Forelimb muscle (tissue), 1 donor: ENCODE results near the gene PMF1. TPM values are rescaled to one million over a fixed set of nuclear protein-coding genes. Genes with fewer than 3 reads are reported as not detected.
A peak's percentile ranks its signal among the peaks of the same experiment; 100 is the strongest.

Experiments used
- DNase-seq: peaks from one replicate; pipeline ENCODE4 v3.0.0-alpha.2; 2013; ENCODE audit warnings: low read depth
- polyA plus RNA-seq: library from polyadenylated mRNA; unstranded; fragments of 120-200 nt; gene quantifications from one replicate; pipeline ENCODE4 v1.2.1, GENCODE V29; 2013; ENCODE audit not compliant: insufficient read length

PMF1 gene
- polyA plus RNA-seq, 1 donor: 49.2 TPM

DNA sequence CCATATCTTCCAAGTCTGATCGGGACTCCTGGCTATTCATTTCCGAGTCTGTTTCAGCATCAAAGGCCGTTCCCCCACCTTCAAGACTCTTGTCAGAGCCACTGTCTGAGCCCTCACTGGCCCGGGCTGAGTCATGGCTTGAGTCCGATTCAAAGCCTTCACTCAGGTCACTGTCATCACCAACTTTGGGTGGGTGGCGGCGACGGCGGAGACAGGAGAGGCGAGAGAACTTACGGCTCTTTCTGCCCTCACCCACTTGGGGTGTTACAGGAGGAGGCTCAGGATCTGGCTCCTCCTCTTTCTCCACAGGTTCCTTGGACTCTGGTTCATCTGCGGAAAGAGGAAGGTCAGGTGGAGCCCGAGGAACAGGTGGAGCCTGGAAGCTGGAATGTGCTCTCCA lies 53.2 kb downstream of the PMF1 start:
- DNase-seq: no peak

- no peak for DNase-seq
Observed at GRCh38 chr1:156268336-156268735, 55.5 kb downstream of the PMF1 start.

GRCh38 chr1:156270314-156270713 lies 57.5 kb downstream of the PMF1 start:
- no peak for DNase-seq

DNA sequence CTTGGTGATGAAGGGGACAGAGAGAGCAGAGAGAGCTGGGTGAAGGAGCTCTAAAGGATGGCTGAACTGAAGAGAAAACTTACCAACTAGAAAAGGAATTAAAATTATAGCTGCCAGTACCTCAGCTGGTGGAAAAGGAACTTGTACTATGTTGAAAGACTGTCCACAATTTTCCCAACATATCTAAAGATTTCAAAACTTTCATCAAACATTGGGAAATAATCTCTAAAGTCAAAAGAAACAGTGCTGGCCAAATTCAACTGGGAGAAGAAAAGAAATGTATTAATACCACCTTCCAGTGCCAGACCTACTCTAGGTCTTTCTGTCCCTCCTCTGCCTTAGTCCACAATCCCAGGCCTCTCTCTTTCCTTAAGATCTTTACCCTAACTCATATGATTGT lies 63.7 kb downstream of the PMF1 start:
- no peak for DNase-seq

- no peak for DNase-seq
Observed at GRCh38 chr1:156276966-156277381, 64.2 kb downstream of the PMF1 start.

GRCh38 chr1:156279837-156280236 lies 67.0 kb downstream of the PMF1 start:
- no peak for DNase-seq

- DNase-seq: no peak
Observed at GRCh38 chr1:156281281-156281680, 68.5 kb downstream of the PMF1 start.

DNA sequence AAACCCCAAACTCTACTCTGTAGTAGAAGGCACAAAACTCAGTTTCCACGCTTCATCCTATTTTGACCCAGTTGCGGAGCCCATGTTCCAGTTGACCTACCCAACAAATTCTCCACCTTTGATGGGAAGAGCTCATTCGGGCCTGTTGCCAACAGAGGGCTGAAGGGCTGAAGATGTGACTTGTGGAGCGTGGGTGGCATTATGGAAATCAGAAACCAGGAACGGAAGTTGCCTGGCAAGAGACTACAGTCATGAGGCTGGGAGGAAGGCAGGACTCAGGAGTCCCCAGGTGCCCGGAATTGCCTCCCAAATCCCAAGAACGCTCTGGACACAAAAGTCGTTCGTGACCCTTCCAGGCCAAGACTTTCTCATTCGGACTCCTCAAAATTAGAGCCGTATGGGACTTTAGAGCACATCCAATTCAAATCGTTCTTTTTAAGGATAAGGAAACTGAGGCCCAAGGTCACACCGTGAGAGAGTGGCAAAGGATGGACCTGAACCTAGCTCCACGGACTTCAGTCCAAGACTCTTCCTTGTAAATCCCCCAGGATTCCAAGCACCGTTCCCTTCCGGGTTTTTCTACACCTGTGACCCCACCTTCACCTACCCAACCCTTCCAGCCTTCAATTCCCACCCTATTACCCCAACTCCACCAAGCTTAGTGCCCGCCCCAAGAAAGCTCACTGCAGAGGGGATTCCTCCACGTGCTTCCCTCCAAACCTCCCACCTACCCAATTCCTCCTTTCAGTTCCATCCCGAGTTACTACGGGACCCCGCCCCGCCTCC lies 69.1 kb downstream of the PMF1 start:
- DNase-seq: no peak

DNA sequence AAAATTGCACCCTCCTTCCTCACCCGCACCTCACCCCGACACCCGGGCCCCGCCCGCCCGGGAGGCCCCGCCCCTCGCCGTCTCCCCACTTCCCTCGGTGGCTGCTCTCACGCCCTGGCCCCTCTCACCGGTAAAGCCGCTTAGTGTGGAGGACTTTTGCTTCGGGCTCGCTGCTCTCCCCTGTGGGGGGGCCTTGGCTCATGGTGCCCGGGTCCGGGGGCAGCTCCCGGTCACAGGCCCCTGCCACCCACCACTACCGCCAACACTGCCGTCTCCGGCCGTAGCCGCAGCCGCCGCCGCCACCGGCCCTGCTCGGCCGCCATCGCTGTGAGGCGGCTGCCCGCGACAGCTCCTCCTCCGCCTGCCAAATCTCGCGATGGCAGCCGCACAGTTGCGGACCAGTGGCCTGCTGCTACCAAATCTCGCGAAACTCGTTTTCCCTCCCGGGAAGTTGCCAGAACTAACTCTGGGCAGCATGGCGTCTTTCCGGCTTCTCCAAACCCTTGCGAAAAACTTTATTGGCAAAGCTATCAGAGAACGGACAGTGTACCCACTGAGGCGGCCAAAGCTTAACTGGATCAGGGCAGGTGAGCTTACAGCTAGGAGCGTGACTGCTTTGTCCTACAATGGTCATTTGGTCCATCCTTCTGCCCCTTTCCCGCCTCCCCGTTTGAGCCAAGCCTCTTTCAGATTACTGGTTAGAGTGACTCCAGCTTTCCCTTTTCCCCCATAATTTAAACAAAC lies 69.8 kb downstream of the PMF1 start, which contains the start of gene SMG5:
SMG5 (minus strand) TSS at position 347 of the 744 bp plus-strand sequence; CDS start at position 202, 145 bp downstream.
- peak; percentile 99 for DNase-seq

DNA sequence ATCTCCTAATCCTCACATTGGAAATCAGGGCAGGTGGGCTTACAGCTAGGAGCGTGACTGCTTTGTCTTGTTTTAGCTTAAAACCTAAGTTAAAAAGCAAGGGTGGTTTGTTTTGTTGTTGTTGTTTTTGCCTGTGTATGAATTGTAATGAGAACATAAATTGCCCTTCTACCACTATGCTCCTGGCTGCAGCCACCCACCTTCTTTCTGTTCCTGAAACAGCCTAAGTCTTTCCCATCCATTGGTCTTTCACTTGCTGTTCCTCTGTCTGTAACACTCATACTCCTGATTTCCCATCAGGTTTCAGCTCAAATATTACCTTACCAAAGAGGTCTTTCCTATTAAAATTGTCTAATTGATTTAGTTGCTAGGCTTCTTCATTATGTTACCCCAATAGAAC lies 70.7 kb downstream of the PMF1 start:
- DNase-seq: no peak

DNA sequence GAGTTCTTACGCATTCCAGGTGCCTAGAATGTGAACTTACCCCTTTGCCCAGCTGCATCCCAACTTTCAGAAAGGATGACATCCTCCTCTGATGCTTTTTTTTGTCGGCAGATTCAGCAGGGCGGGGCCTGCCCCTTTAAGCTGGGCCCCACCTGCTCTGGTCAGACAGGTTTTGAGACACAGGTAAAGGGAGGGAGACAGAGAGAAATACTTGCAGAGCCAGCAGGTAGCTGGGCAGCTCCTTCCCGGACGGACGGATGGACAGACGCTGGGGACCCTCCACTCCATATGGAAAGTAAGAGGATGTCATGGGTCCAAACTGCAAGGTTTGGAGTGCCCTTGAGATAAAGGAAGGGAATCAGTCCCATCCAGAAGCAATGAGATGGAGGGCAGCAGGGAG lies 71.3 kb downstream of the PMF1 start, which contains the start of gene TMEM79:
TMEM79 (plus strand) TSS at position 214 of the 400 bp plus-strand sequence. CDS start 902 bp downstream, outside the sequence.
- DNase-seq: no peak

- no peak for DNase-seq
Observed at GRCh38 chr1:156284757-156285156, 72.0 kb downstream of the PMF1 start.

GRCh38 chr1:156285437-156285836 lies 72.6 kb downstream of the PMF1 start:
- no peak for DNase-seq

DNA sequence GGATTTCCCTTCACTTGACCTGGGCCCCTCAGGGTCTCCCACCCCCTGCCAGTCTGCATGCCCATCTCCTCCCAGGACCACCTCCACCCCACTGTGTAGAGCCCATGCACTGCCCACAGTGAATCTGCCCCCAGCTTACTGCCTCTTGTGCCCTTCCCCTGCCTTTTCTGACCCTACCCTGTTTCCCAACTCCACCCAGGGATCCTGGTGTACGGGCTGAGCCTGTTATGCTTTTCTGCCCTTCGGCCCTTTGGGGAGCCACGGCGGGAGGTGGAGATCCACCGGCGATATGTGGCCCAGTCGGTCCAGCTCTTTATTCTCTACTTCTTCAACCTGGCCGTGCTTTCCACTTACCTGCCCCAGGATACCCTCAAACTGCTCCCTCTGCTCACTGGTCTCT lies 73.3 kb downstream of the PMF1 start:
- no peak for DNase-seq

Other genes with a start within 250 kb of the PMF1 start
- gene ARHGEF2, start 234.5 kb upstream of the PMF1 start, polyA plus RNA-seq: 143 TPM
- gene SSR2, start 192.1 kb upstream of the PMF1 start, polyA plus RNA-seq: 218 TPM
- gene UBQLN4, start 159.2 kb upstream of the PMF1 start, polyA plus RNA-seq: 47.5 TPM
- 36.3 TPM for gene LAMTOR2, start 158.2 kb upstream of the PMF1 start, polyA plus RNA-seq
- gene RAB25, start 151.8 kb upstream of the PMF1 start, polyA plus RNA-seq: not detected
- 21.8 TPM for gene MEX3A, start 130.5 kb upstream of the PMF1 start, polyA plus RNA-seq
- gene LMNA, start 98.3 kb upstream of the PMF1 start, polyA plus RNA-seq: 298 TPM
- gene SEMA4A, start 59.4 kb upstream of the PMF1 start, polyA plus RNA-seq: 3.0 TPM
- 10.8 TPM for gene SLC25A44, start 18.9 kb upstream of the PMF1 start, polyA plus RNA-seq
- 3.1 TPM for gene BGLAP, start 29.2 kb downstream of the PMF1 start, polyA plus RNA-seq
- gene PAQR6, start 35.0 kb downstream of the PMF1 start, polyA plus RNA-seq: 4.0 TPM
- 53.3 TPM for gene SMG5, start 69.8 kb downstream of the PMF1 start, polyA plus RNA-seq
- gene TMEM79, start 71.3 kb downstream of the PMF1 start, polyA plus RNA-seq: 4.3 TPM
- 21.2 TPM for gene GLMP, start 82.7 kb downstream of the PMF1 start, polyA plus RNA-seq
- gene VHLL, start 86.3 kb downstream of the PMF1 start, polyA plus RNA-seq: not detected
- 266 TPM for gene CCT3, start 125.3 kb downstream of the PMF1 start, polyA plus RNA-seq
- 1.5 TPM for gene TSACC, start 125.5 kb downstream of the PMF1 start, polyA plus RNA-seq
- gene RHBG, start 156.2 kb downstream of the PMF1 start, polyA plus RNA-seq: not detected